ENCODE measurements around the gene SMIM17. TPM values are rescaled to one million over a fixed set of nuclear protein-coding genes. Genes with fewer than 3 reads are reported as not detected.
A peak's percentile ranks its signal among the peaks of the same experiment; 100 is the strongest.
"Not testable (repeated sequence)": the region's sequence is repeated elsewhere in the genome, so short reads cannot be mapped to it uniquely, and the experiment has no call there.

Gene SMIM17
- total and polyA plus RNA-seq, 4 experiments from 2014 or later: not detected

- Mint-ChIP-seq H3K36me3 (peaks cover 6 to 11% of the 10 kb centered on the region in 2 donors), H3K27me3 (no peaks in the 10 kb centered on the region), H3K4me1 (peaks cover 5 to 15% (median 5%) of the 10 kb centered on the region in 4 donors), H3K9me3 (peaks cover 0 to 59% (median 18%) of the 10 kb centered on the region in 8 donors), H3K4me3 (peak overlapping the region in 1 of 8 donors; percentile 7), H3K27ac (no peak overlapping the region)
- peaks cover 11% of the 10 kb centered on the region for H3K4me1 ChIP-seq (ENCODE audit: insufficient read depth, low read length)
- CTCF ChIA-PET (ENCODE audit: partially characterized antibody): no interaction called here
- peaks cover 0 to 4% of the 10 kb centered on the region in 2 donors for H3K9me3 ChIP-seq (ENCODE audit: control insufficient read depth in 1 of 2, low read length in 2 of 2)
- no peak overlapping the region for H3K27ac ChIP-seq (ENCODE audit: low read depth, low read length)
- intact Hi-C loops (cut with micrococcal nuclease): no loop called here
- POLR2A ChIA-PET (ENCODE audit: partially characterized antibody): no interaction called here
- H3K4me3 ChIP-seq (ENCODE audit: low read length in 2 of 2): no peak overlapping the region
- no peak for DNase-seq
- no peaks in the 10 kb centered on the region for H3K27me3 ChIP-seq (ENCODE audit: insufficient read depth, low read length)
- no peaks in the 10 kb centered on the region for H3K36me3 ChIP-seq (ENCODE audit: insufficient read depth, low read length)
Observed at GRCh38 chr19:56668676-56669075, 25.7 kb downstream of the SMIM17 start.

DNA sequence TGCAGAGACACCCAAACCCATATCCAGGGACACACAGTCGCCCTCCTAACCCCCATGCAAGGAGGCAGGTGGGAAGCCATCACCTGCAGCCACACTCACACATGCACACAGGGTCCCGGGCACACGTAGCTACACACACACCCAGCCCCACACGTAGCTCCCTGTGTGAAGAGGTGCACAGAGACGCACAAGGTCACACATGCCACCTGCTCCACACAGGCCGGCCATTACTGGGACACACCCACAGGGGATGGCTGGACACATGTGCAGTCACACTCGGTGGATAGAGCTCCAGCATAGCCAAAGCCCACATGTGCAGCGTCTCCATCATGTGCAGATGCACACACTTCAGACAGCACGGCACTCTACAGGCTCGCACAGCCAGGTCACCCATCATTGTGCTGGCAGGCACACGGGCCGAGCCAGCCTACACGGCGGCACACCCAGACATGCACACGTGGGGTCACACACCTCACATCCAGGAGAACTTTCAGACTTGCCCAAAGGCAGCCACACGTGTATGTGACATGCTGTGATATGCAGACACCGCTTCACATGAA, 27.5 kb downstream of the SMIM17 start:
- POLR2A ChIA-PET (ENCODE audit: partially characterized antibody): no interaction called here

DNA sequence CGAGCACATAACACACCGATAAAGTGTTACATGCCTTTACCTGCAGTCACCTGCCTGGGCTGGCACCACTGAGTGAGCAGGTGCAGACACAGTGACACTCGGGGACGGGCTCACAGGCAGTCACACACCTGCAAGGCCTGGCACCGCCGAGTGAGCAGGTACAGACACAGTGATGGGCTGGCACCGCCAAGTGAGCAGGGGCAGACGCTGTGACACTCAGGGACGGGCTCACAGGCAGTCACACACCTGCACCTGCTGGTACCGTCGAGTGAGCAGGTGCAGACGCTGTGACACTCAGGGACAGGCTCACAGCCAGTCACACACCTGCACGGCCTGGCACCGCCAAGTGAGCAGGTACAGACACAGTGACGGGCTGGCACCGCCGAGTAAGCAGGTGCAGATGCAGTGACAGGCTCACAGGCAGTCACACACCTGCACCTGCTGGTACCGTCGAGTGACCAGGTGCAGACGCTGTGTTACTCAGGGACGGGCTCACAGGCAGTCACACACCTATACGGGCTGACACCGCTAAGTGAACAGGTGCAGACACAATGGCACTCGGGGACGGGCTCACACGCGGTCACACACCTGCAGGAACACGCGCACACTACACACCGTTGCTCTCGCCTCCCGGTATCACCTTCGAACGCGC, 28.1 kb downstream of the SMIM17 start:
- H3K36me3 ChIP-seq (ENCODE audit: insufficient read depth, low read length): no peaks in the 10 kb centered on the region
- H3K27me3 ChIP-seq (ENCODE audit: insufficient read depth, low read length): no peaks in the 10 kb centered on the region
- DNase-seq: no peak
- Mint-ChIP-seq H3K27me3 (no peaks in the 10 kb centered on the region), H3K4me3 (peak overlapping the region; percentile 75 to 93 (median 86)), H3K36me3 (peaks cover 6 to 7% of the 10 kb centered on the region in 2 donors), H3K27ac (peak overlapping the region in 5 of 7 donors; percentile 80 to 91 (median 88)), H3K9me3 (peaks cover 0 to 51% (median 18%) of the 10 kb centered on the region in 8 donors), H3K4me1 (peaks cover 5 to 15% (median 5%) of the 10 kb centered on the region in 4 donors)
- H3K4me3 ChIP-seq (ENCODE audit: low read length in 2 of 2): peak overlapping the region in 1 of 2 donors; percentile 46
- ChIA-PET POLR2A (ENCODE audit: partially characterized antibody) (interaction anchor here (1.6 kb wide), 1 partner anchor 133 kb away, joined by 3 read pairs; no protein-coding TSS in a partner anchor), CTCF (ENCODE audit: partially characterized antibody) (no interaction called here)
- peaks cover 0 to 4% of the 10 kb centered on the region in 2 donors for H3K9me3 ChIP-seq (ENCODE audit: control insufficient read depth in 1 of 2, low read length in 2 of 2)
- peaks cover 11% of the 10 kb centered on the region for H3K4me1 ChIP-seq (ENCODE audit: insufficient read depth, low read length)
- peak overlapping the region; percentile 32 for H3K27ac ChIP-seq (ENCODE audit: low read depth, low read length)
- intact Hi-C loops (cut with micrococcal nuclease): loop anchor here (1.0 kb wide), 2 partner anchors 76 to 278 kb away; partner anchors contain the start of genes ZNF582 and ZNF71

More for the DNA sequence above, 27.5 kb downstream of the SMIM17 start:
- Mint-ChIP-seq H3K27ac (peak overlapping the region in 2 of 7 donors; percentile 35 to 46), H3K36me3 (peaks cover 6 to 7% of the 10 kb centered on the region in 2 donors), H3K27me3 (no peaks in the 10 kb centered on the region), H3K9me3 (peaks cover 0 to 54% (median 18%) of the 10 kb centered on the region in 8 donors), H3K4me3 (peak overlapping the region in 7 of 8 donors; percentile 15 to 93 (median 88)), H3K4me1 (peaks cover 5 to 15% (median 5%) of the 10 kb centered on the region in 4 donors)
- CTCF ChIA-PET (ENCODE audit: partially characterized antibody): no interaction called here
- DNase-seq: no peak
- H3K27me3 ChIP-seq (ENCODE audit: insufficient read depth, low read length): no peaks in the 10 kb centered on the region
- H3K4me3 ChIP-seq (ENCODE audit: low read length in 2 of 2): peak overlapping the region in 1 of 2 donors; percentile 46
- H3K9me3 ChIP-seq (ENCODE audit: control insufficient read depth in 1 of 2, low read length in 2 of 2): peaks cover 0 to 4% of the 10 kb centered on the region in 2 donors
- H3K4me1 ChIP-seq (ENCODE audit: insufficient read depth, low read length): peaks cover 11% of the 10 kb centered on the region
- no peak overlapping the region for H3K27ac ChIP-seq (ENCODE audit: low read depth, low read length)
- H3K36me3 ChIP-seq (ENCODE audit: insufficient read depth, low read length): no peaks in the 10 kb centered on the region
- intact Hi-C loops (cut with micrococcal nuclease): no loop called here

GRCh38 chr19:56671613-56671994, 28.6 kb downstream of the SMIM17 start, which contains the start of gene ZNF835:
ZNF835 (minus strand) TSS chr19:56671757; CDS start chr19:56665198, 6,559 bp downstream.
- Mint-ChIP-seq H3K9me3 (peaks cover 0 to 51% (median 18%) of the 10 kb centered on the region in 8 donors), H3K36me3 (peaks cover 6 to 8% of the 10 kb centered on the region in 2 donors), H3K27me3 (no peaks in the 10 kb centered on the region), H3K27ac (peak within 1 kb of the TSS in 5 of 7 donors; percentile 80 to 91 (median 88)), H3K4me3 (peak within 1 kb of the TSS; percentile 75 to 93 (median 86)), H3K4me1 (peaks cover 5 to 15% (median 5%) of the 10 kb centered on the region in 4 donors)
- peak; percentile 61 to 80 (median 75) for DNase-seq
- peaks cover 0 to 4% of the 10 kb centered on the region in 2 donors for H3K9me3 ChIP-seq (ENCODE audit: control insufficient read depth in 1 of 2, low read length in 2 of 2)
- H3K4me3 ChIP-seq (ENCODE audit: low read length in 2 of 2): peak within 1 kb of the TSS in 1 of 2 donors; percentile 46
- POLR2A ChIA-PET (ENCODE audit: partially characterized antibody): interaction anchor here (1.6 kb wide), 1 partner anchor 134 kb away, joined by 3 read pairs; no protein-coding TSS in a partner anchor
- no peaks in the 10 kb centered on the region for H3K36me3 ChIP-seq (ENCODE audit: insufficient read depth, low read length)
- H3K27ac ChIP-seq (ENCODE audit: low read depth, low read length): peak within 1 kb of the TSS; percentile 32
- H3K27me3 ChIP-seq (ENCODE audit: insufficient read depth, low read length): no peaks in the 10 kb centered on the region
- H3K4me1 ChIP-seq (ENCODE audit: insufficient read depth, low read length): peaks cover 11% of the 10 kb centered on the region
- CTCF ChIA-PET (ENCODE audit: partially characterized antibody): no interaction called here
- intact Hi-C loops (cut with micrococcal nuclease): loop anchor here (1.0 kb wide), 2 partner anchors 76 to 278 kb away; partner anchors contain the start of genes ZNF582 and ZNF71

GRCh38 chr19:56672610-56673009, 29.7 kb downstream of the SMIM17 start:
- Mint-ChIP-seq H3K4me3 (peak overlapping the region in 1 of 8 donors; percentile 21), H3K36me3 (peaks cover 6 to 12% of the 10 kb centered on the region in 2 donors), H3K9me3 (peaks cover 0 to 45% (median 18%) of the 10 kb centered on the region in 8 donors), H3K4me1 (peaks cover 5 to 15% (median 5%) of the 10 kb centered on the region in 4 donors)
- H3K27ac ChIP-seq (ENCODE audit: low read depth, low read length); H3K27ac Mint-ChIP-seq; DNase-seq; H3K27me3 ChIP-seq (ENCODE audit: insufficient read depth, low read length); H3K36me3 ChIP-seq (ENCODE audit: insufficient read depth, low read length); H3K27me3 Mint-ChIP-seq; H3K9me3 ChIP-seq (ENCODE audit: control insufficient read depth in 1 of 2, low read length in 2 of 2); intact Hi-C loops (cut with micrococcal nuclease); CTCF ChIA-PET (ENCODE audit: partially characterized antibody); H3K4me3 ChIP-seq (ENCODE audit: low read length in 2 of 2): not testable (repeated sequence)
- POLR2A ChIA-PET (ENCODE audit: partially characterized antibody): interaction anchor here (1.6 kb wide), 1 partner anchor 135 kb away, joined by 3 read pairs; no protein-coding TSS in a partner anchor
- peaks cover 11% of the 10 kb centered on the region for H3K4me1 ChIP-seq (ENCODE audit: insufficient read depth, low read length)

- H3K4me1 Mint-ChIP-seq: no peaks in the 10 kb centered on the region
- DNase-seq: no peak
- POLR2A ChIA-PET (ENCODE audit: partially characterized antibody): no interaction called here
- no peaks in the 10 kb centered on the region for H3K27me3 ChIP-seq (ENCODE audit: insufficient read depth, low read length)
- H3K27ac ChIP-seq (ENCODE audit: low read depth, low read length): no peak overlapping the region
- intact Hi-C loops (cut with micrococcal nuclease): no loop called here
- no peak overlapping the region for H3K4me3 ChIP-seq (ENCODE audit: low read length in 2 of 2)
- no peaks in the 10 kb centered on the region for H3K4me1 ChIP-seq (ENCODE audit: insufficient read depth, low read length)
- peaks cover 0 to 49% (median 21%) of the 10 kb centered on the region in 8 donors for H3K9me3 Mint-ChIP-seq
- no peak overlapping the region for H3K4me3 Mint-ChIP-seq
- H3K27me3 Mint-ChIP-seq: no peaks in the 10 kb centered on the region
- CTCF ChIA-PET (ENCODE audit: partially characterized antibody): no interaction called here
- H3K36me3 Mint-ChIP-seq: peaks cover 5 to 12% of the 10 kb centered on the region in 2 donors
- H3K9me3 ChIP-seq (ENCODE audit: control insufficient read depth in 1 of 2, low read length in 2 of 2): no peaks in the 10 kb centered on the region
- no peak overlapping the region for H3K27ac Mint-ChIP-seq
- H3K36me3 ChIP-seq (ENCODE audit: insufficient read depth, low read length): no peaks in the 10 kb centered on the region
Observed at GRCh38 chr19:56678205-56678604, 35.2 kb downstream of the SMIM17 start.

- H3K27me3 Mint-ChIP-seq: no peaks in the 10 kb centered on the region
- CTCF ChIA-PET (ENCODE audit: partially characterized antibody): no interaction called here
- no peaks in the 10 kb centered on the region for H3K36me3 ChIP-seq (ENCODE audit: insufficient read depth, low read length)
Observed at GRCh38 chr19:56681702-56682101, 38.7 kb downstream of the SMIM17 start.

More at GRCh38 chr19:56681702-56682101, 38.7 kb downstream of the SMIM17 start:
- Histone ChIP-seq H3K27ac (ENCODE audit: low read depth, low read length) (no peak overlapping the region), H3K4me3 (ENCODE audit: low read length in 2 of 2) (no peak overlapping the region), H3K4me1 (ENCODE audit: insufficient read depth, low read length) (no peaks in the 10 kb centered on the region), H3K9me3 (ENCODE audit: control insufficient read depth in 1 of 2, low read length in 2 of 2) (no peaks in the 10 kb centered on the region), H3K27me3 (ENCODE audit: insufficient read depth, low read length) (no peaks in the 10 kb centered on the region)
- no peak overlapping the region for H3K27ac Mint-ChIP-seq
- peaks cover 0 to 61% (median 29%) of the 10 kb centered on the region in 8 donors for H3K9me3 Mint-ChIP-seq
- peaks cover 14 to 19% of the 10 kb centered on the region in 2 donors for H3K36me3 Mint-ChIP-seq
- no peak for DNase-seq
- intact Hi-C loops (cut with micrococcal nuclease): no loop called here
- POLR2A ChIA-PET (ENCODE audit: partially characterized antibody): no interaction called here
- H3K4me3 Mint-ChIP-seq: no peak overlapping the region
- no peaks in the 10 kb centered on the region for H3K4me1 Mint-ChIP-seq
